ENCODE results near the gene CA12.

The CA12 gene

DNA sequence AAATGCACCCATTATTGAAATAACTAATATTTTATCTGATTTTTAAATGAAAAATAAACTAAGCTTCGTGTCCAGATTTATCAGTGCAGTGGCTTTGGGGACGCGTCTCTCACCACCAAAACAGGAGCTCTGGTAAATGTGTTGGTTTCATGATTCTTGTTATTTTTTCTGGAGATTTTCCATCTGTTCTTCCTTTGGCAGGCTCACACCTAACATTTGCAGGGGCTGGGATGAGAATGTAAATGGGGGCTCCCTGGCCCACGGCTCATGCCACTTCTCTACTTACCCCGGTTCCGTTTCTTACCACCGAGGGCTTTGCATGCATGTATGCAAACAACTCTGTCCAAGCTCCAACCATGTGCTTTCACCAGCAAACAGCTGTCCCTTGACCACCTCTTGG, 30.9 kb upstream of the CA12 start:
- DNase-seq, result no peak
- TF ChIP-seq, protein P1, sequence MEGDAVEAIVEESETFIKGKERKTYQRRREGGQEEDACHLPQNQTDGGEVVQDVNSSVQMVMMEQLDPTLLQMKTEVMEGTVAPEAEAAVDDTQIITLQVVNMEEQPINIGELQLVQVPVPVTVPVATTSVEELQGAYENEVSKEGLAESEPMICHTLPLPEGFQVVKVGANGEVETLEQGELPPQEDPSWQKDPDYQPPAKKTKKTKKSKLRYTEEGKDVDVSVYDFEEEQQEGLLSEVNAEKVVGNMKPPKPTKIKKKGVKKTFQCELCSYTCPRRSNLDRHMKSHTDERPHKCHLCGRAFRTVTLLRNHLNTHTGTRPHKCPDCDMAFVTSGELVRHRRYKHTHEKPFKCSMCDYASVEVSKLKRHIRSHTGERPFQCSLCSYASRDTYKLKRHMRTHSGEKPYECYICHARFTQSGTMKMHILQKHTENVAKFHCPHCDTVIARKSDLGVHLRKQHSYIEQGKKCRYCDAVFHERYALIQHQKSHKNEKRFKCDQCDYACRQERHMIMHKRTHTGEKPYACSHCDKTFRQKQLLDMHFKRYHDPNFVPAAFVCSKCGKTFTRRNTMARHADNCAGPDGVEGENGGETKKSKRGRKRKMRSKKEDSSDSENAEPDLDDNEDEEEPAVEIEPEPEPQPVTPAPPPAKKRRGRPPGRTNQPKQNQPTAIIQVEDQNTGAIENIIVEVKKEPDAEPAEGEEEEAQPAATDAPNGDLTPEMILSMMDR (IDR thresholded peaks at IDR 0.05; ENCODE audit: low read depth, low read length, missing control alignments), result no peak
- Histone ChIP-seq H3K4me3 (ENCODE audit: low read depth, low read length) (no peak overlapping the region), H3K27ac (no peak overlapping the region), H3K27me3 (replicated peaks) (no peaks in the 10 kb centered on the region), H3K36me3 (replicated peaks) (no peaks in the 10 kb centered on the region)
- in situ Hi-C loops (cut with HindIII; ENCODE audit: low pct_ligation_motif_present, low sequenced_read_pairs), result no loop called here

DNA sequence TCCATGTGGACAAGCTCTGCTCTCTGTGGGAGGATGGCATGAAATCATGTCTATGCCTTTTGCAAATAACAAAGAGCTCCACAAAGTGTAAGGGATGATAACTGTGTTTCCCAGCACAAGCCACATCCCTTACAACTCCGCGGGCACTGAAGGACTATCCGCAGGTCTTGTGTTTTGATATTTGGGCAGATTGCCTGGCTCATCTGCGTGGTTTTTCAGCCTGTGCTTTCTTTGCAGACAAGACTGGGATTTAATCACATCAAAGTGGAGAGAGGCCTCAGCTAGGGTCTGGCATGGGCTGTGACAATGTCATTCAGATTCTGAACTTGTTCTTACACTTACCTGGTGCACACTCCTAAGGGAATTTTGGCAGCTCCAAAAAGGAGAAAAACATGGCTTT, 30.2 kb upstream of the CA12 start:
- H3K27ac ChIP-seq, result no peak overlapping the region
- H3K4me3 ChIP-seq (ENCODE audit: low read depth, low read length), result no peak overlapping the region
- in situ Hi-C loops (cut with HindIII; ENCODE audit: low pct_ligation_motif_present, low sequenced_read_pairs), result no loop called here
- TF ChIP-seq, protein P1 (IDR thresholded peaks at IDR 0.05; ENCODE audit: low read depth, low read length, missing control alignments), result no peak
- no peak for DNase-seq
- no peaks in the 10 kb centered on the region for H3K36me3 ChIP-seq (replicated peaks)
- H3K27me3 ChIP-seq (replicated peaks), result no peaks in the 10 kb centered on the region

DNA sequence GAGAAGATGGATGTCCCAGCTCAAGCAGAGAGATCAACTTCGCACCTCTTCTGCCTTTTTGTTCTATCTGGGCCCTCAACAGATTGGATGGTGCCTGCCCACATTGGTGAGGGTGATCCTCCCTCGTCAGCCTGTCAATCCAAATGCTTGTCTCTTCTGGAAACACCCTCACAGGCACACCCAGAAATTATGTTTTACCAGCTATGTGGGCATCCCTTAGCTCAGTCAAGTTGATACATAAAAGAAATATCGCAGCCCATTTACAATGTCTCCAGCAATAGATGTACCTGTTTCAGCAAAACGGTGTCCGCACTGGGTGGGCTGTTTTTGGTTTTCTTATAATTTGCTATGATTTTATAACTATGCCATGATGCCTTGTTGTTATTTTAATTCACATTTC, 27.5 kb upstream of the CA12 start:
- no peak for DNase-seq
- TF ChIP-seq, protein P1 (IDR thresholded peaks at IDR 0.05; ENCODE audit: low read depth, low read length, missing control alignments), result no peak
- no peak overlapping the region for H3K4me3 ChIP-seq (ENCODE audit: low read depth, low read length)
- in situ Hi-C loops (cut with HindIII; ENCODE audit: low pct_ligation_motif_present, low sequenced_read_pairs), result no loop called here
- H3K36me3 ChIP-seq (replicated peaks), result no peaks in the 10 kb centered on the region
- no peaks in the 10 kb centered on the region for H3K27me3 ChIP-seq (replicated peaks)
- no peak overlapping the region for H3K27ac ChIP-seq

DNA sequence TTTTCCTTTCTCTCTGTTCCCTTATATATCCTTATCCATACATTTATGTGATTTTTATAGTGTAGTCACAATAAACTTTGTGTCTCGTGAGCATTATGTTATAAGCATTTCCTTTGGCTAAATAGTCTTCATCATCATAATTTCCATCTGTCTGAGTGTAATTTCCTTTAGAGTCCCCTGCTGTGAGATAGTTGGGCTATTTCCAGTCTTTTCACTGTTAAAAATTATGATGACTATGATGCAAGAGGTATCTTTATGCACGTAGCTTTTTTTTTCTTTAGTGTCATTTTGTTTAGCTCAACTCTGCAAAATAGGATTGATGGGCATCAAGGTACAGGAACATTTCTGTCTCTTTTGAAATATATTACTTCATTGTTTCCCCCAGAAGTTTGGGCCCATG, 26.9 kb upstream of the CA12 start:
- no peak for DNase-seq
- in situ Hi-C loops (cut with HindIII; ENCODE audit: low pct_ligation_motif_present, low sequenced_read_pairs), result no loop called here
- H3K27ac ChIP-seq, result no peak overlapping the region
- TF ChIP-seq, protein P1 (IDR thresholded peaks at IDR 0.05; ENCODE audit: low read depth, low read length, missing control alignments), result no peak
- H3K36me3 ChIP-seq (replicated peaks), result no peaks in the 10 kb centered on the region
- H3K4me3 ChIP-seq (ENCODE audit: low read depth, low read length), result no peak overlapping the region
- H3K27me3 ChIP-seq (replicated peaks), result no peaks in the 10 kb centered on the region

DNA sequence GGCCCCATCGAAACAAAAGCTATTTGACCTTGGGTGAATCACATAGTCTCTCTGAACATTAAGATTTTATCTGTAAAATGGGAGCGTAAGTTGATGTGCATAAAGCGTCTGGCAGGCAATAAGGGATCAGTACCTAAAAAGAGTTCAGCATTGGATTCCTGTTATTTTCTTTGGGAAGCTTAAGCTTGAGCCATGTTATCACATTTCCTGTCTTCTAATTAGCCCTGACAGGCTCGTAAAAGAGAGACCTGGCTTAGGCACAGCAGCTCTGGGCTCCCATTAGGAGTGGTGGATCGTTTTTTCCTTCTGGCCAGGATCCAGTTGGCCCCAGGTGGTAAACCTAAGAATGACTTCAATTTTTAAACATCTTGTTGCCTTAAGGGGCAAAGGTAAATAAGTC, 26.0 kb upstream of the CA12 start:
- no peak for DNase-seq
- Histone ChIP-seq H3K27ac (no peak overlapping the region), H3K36me3 (replicated peaks) (no peaks in the 10 kb centered on the region), H3K4me3 (ENCODE audit: low read depth, low read length) (no peak overlapping the region), H3K27me3 (replicated peaks) (no peaks in the 10 kb centered on the region)
- TF ChIP-seq, protein P1 (IDR thresholded peaks at IDR 0.05; ENCODE audit: low read depth, low read length, missing control alignments), result no peak
- in situ Hi-C loops (cut with HindIII; ENCODE audit: low pct_ligation_motif_present, low sequenced_read_pairs), result no loop called here

DNA sequence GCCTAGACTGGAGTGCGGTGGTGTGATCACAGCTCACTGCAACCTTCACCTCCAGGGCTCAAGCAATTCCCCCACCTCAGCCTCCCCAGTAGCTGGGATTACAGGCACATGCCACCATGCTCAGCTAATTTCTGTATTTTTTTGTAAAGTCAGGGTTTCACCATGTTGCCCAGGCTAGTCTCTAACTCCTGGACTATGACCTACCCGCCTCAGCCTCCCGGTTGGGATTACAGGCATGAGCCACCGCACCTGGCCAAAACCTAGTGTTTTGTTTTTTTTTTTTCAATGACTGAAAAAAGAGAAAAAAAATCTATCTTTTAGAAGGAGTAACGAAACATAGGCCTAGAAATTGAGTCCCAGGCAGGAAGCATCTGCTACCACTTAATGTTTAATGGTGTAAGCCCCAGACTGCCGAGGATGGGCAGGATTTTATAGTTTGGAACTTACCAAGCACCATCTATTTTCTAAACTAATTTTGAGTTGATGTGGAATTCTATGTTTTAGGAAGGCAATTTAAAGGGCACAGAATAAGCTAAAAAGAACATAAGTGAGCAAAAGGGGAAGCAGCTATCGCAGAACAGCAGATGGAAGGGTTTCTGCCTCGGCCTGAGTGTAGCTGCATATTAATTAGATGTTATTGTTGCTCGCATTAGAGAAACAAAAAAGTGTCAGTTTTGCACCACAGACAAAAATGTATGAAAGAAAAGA, 24.2 kb upstream of the CA12 start:
- in situ Hi-C loops (cut with HindIII; ENCODE audit: low pct_ligation_motif_present, low sequenced_read_pairs), result no loop called here
- Histone ChIP-seq H3K36me3 (replicated peaks) (no peaks in the 10 kb centered on the region), H3K27me3 (replicated peaks) (no peaks in the 10 kb centered on the region), H3K27ac (no peak overlapping the region), H3K4me3 (ENCODE audit: low read depth, low read length) (no peak overlapping the region)
- TF ChIP-seq, protein P1 (IDR thresholded peaks at IDR 0.05; ENCODE audit: low read depth, low read length, missing control alignments), result no peak
- no peak for DNase-seq

Measured in brain microvascular endothelial cell (primary cell).